GM12864 (cell line): ENCODE results near the gene NCAPG2.

Source experiments
- DNase-seq: peaks from one replicate; pipeline ENCODE4 v3.0.0-alpha.2; 2011; ENCODE audit warnings: low read depth
- H3K4me3 ChIP-seq: 2 replicates; pipeline ENCODE4 v1.5.1; 2011; ENCODE audit warnings: mild to moderate bottlenecking, low read depth, low read length, control low read depth
- TF ChIP-seq, protein P1 (sequence below): IDR thresholded peaks from 2 replicates; pipeline ENCODE4 v1.5.1; 2011; ENCODE audit warnings: low read depth, mild to moderate bottlenecking, moderate library complexity, low read length, control low read depth, inconsistent platforms; ENCODE audit errors: missing control alignments

NCAPG2 gene

DNA sequence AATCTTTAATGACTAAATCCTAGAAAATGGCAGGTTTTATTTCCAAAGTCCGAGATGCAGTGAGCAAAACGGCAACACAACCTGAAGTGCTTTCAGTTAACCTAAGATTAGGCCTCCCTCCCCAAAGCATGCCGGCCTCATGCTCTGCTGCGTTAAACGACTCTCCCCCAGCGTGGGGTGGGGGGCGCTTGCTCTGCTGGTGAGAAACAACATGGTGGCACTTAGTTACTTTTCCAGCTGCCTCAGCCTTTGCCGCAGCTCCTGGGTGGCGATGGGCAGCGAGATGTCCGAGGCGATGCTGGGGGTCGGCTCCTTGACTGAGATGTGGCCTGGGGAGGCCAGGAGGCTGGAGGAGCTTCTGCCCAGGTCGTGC, 36.7 kb upstream of the NCAPG2 start:
- no peak for DNase-seq
- no peak overlapping the region for H3K4me3 ChIP-seq
- TF ChIP-seq, protein P1, sequence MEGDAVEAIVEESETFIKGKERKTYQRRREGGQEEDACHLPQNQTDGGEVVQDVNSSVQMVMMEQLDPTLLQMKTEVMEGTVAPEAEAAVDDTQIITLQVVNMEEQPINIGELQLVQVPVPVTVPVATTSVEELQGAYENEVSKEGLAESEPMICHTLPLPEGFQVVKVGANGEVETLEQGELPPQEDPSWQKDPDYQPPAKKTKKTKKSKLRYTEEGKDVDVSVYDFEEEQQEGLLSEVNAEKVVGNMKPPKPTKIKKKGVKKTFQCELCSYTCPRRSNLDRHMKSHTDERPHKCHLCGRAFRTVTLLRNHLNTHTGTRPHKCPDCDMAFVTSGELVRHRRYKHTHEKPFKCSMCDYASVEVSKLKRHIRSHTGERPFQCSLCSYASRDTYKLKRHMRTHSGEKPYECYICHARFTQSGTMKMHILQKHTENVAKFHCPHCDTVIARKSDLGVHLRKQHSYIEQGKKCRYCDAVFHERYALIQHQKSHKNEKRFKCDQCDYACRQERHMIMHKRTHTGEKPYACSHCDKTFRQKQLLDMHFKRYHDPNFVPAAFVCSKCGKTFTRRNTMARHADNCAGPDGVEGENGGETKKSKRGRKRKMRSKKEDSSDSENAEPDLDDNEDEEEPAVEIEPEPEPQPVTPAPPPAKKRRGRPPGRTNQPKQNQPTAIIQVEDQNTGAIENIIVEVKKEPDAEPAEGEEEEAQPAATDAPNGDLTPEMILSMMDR, result no peak

DNA sequence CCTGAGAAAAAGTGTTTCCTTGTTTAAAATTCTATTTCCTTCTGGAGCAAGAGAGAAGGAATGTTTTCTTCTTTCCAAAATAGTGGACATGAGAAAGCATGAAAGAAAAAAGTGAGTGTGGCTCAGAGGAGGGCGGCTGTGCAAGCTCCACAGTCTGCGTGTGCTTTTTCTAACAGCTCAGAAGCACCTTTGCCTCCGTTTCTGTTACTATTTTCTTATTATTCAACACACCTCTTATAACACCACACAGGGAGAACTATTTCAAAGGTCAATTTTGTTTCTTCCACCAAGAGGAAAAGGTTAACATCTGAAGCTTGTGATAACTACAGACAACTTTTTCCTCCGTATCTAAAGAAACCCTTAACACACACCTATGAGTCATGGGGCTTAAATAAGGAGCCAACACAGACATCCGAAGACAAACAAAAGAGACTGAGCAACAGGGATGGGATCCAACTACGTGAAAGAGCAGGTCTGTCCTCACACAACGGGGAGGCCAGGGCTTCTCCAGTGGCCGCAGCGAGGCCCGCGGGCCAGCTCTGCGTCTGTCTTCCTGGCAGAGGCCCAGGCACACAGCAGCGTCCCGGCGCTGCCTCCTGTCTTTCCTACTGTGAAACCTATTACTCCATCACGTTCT, 36.2 kb upstream of the NCAPG2 start:
- TF ChIP-seq, protein P1, result no peak
- no peak overlapping the region for H3K4me3 ChIP-seq
- no peak for DNase-seq

DNA sequence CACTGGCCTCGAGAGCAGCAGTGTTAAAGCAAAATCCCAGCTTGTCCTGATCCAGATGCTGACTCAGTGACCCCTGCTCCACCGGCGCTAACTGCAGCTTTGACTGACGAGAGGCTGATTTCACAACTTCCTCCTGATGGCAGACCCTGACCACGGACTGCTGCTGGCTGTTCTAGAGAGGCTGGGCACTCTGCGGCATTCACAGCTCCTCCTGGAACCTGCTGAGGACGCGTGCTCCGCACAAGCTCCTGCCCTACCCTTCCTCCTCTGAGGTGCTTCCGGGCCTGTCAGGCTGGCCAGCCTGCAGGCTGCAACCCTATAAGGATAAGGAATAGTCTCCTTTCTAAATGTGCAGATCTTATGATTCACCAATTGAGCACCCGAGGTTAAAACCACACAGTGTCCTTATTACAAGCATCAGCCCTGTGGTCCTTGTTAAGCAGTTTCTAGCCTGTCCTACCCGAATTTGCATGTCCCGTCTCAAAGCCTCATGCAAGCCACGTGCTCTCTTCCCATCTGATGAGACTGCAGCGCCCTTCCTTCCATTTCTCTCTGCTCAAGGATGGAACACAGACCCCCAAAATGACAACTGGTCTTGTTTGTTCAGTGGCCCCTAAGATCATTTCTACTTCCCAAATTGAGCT, 35.5 kb upstream of the NCAPG2 start:
- DNase-seq, result no peak
- no peak overlapping the region for H3K4me3 ChIP-seq
- TF ChIP-seq, protein P1, result no peak

DNA sequence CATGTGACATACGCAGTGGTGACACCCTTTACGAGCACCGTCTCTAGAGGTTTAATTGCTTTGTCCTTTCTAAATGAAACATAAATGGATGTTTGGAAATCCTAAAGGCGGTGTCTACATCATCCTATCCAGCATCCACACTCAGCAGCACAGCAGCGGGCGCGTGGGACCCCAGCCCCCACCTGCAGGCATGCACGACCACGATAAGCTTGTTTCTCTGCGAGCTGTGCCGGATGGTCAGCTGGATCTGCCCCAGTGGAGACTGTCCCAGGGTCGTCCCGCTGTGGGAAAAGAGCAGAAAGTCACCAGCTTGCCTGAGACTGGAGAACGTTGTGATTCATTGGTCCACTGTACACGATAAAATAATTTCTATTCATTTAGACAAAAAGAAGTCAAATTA, 34.2 kb upstream of the NCAPG2 start:
- no peak overlapping the region for H3K4me3 ChIP-seq
- DNase-seq, result no peak
- TF ChIP-seq, protein P1, result no peak

DNA sequence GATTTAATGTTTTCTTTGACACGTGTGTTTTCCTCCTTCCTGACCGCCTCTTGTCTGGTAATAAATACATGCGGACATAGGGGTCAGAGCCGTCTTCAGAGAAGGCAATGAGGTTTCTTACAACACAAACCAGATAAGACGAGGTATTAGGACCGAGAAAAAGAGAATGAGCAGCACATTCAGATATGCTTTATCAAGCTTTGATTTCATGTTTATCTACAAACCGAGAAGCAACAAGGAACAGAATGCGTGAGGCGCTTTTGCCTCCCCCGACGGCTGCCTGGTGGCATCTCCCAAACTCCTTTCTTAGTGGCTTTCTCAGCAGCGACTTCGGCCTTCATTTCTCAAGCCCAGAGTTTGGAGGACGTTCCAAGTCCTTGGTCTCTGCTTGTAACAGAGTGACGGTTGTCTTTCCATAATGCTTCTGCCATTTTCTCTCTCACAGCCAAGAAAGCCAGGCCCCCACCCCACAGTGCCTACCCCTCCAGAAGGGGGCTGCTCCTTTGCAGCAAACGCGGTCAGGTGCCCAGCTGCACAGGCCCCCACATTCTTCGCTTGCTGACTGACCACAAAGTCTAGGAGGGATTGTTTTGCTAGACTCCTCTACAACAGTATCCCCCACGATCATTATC, 32.6 kb upstream of the NCAPG2 start:
- H3K4me3 ChIP-seq, result no peak overlapping the region
- TF ChIP-seq, protein P1, result no peak
- no peak for DNase-seq

DNA sequence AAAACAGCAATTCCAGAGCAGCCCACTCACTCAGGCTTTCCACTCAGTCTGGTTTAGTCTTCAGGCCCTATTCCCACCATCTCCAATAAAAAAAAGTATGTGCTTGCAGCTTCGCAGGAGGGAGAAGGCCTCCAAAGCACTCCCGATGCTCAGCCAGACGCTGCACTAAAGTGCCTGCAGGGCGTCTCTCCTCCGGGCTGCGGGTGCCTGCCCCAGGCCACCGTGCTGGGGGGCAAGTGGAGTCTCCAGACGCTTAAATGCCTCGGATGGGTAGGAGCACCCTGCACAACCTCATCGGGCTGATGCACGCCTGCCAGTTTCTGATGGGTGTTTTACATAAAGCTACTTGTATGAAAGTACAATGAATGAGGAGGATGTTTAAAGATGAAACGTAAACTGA, 31.3 kb upstream of the NCAPG2 start:
- DNase-seq, result no peak
- TF ChIP-seq, protein P1, result no peak
- no peak overlapping the region for H3K4me3 ChIP-seq
